HCT116 (cell line): ENCODE data around the gene DENND1A. TPM values are rescaled to one million over a fixed set of nuclear protein-coding genes. Genes with fewer than 3 reads are reported as not detected.
"Not testable (repeated sequence)": the region's sequence is repeated elsewhere in the genome, so short reads cannot be mapped to it uniquely, and the experiment has no call there.

Experiments used
- ATAC-seq: fragments of 200-7000 bp; cut with Tn5 transposase; 2 replicates; pipeline ENCODE4 v1.9.1; 2020; ENCODE audit warnings: mild to moderate bottlenecking, moderate library complexity
- BruUV-seq: library from RNA; stranded (reverse); fragments of 400-500 nt; replicated peaks from 2 replicates; lab custom pipeline; 2021; lab: Mats Ljungman, UMichigan
- CTCF ChIA-PET: fragments of 300-600 bp; sonication (Branson Sonifier 250); formaldehyde crosslinking; loops from one replicate; lab custom pipeline; 2021; ENCODE audit warnings: antibody characterized with exemption; lab: Charles Lee
- POLR2A ChIA-PET: fragments of 300-600, 350-600 bp; sonication (Branson Sonifier 250); formaldehyde crosslinking; loops from one replicate; lab custom pipeline; 2021; ENCODE audit warnings: antibody characterized with exemption; lab: Charles Lee
- RAD21 ChIA-PET, 2 experiments: fragments of 300-600 bp; sonication (Branson Sonifier 250); formaldehyde crosslinking; loops; one replicate each; lab custom pipeline; 2023; ENCODE audit warnings: low total read pairs in 2 of 2; ENCODE audit not compliant: uncharacterized antibody in 2 of 2, unreplicated experiment in 2 of 2, low non-redundant PET in 1 of 2; lab: Charles Lee
- DNase-seq: peaks from one replicate; pipeline ENCODE4 v3.0.0-alpha.2; 2010; ENCODE audit warnings: low read depth, low spot score
- H2AFZ ChIP-seq: fragments of 200-600 bp; shearing (Covaris generic), sonication (generic); 2 replicates; pipeline ENCODE4 v1.6.1; 2017; ENCODE audit warnings: low read depth, mixed run types, mixed read lengths, antibody characterized with exemption, low read length; ENCODE audit not compliant: poor library complexity, severe bottlenecking
- H3K27ac ChIP-seq: 2 replicates; pipeline ENCODE4 v1.5.1; 2012; ENCODE audit warnings: low read depth, low read length
- H3K27me3 ChIP-seq: fragments of 200-600 bp; sonication (generic); 2 replicates; pipeline ENCODE4 v1.6.1; 2016; ENCODE audit warnings: mixed run types, low read length, mixed read lengths; ENCODE audit not compliant: insufficient read depth
- H3K36me3 ChIP-seq, 2 experiments: fragments of 200-500 bp in 1 of 2; fragments of 200-600 bp in 1 of 2; sonication (Bioruptor generic) in 1 of 2; sonication (generic) in 1 of 2; 2 replicates each; pipeline versions ENCODE4 v1.5.1 to v1.6.1; 2014 to 2016; ENCODE audit warnings: low read length in 2 of 2, inconsistent platforms in 1 of 2, mixed read lengths in 1 of 2, mixed run types in 1 of 2; ENCODE audit not compliant: insufficient read depth in 2 of 2, control insufficient read depth in 1 of 2
- H3K4me1 ChIP-seq, 2 experiments: fragments of 200-600 bp in 1 of 2; sonication (generic) in 1 of 2; 2 replicates each; pipeline versions ENCODE4 v1.5.1 to v1.6.1; 2012 to 2017; ENCODE audit warnings: low read length in 2 of 2, inconsistent platforms in 1 of 2, mild to moderate bottlenecking in 1 of 2, mixed read lengths in 1 of 2, mixed run types in 1 of 2, moderate library complexity in 1 of 2; ENCODE audit not compliant: insufficient read depth in 2 of 2, control insufficient read depth in 1 of 2
- H3K4me2 ChIP-seq: fragments of 200-600 bp; sonication (generic); 2 replicates; pipeline ENCODE4 v1.6.1; 2017; ENCODE audit warnings: mixed run types, low read length, mixed read lengths
- H3K4me3 ChIP-seq, 2 experiments: fragments of 200-600 bp in 1 of 2; sonication (generic) in 1 of 2; replicated peaks in 1 of 2; 2 replicates each; pipeline ENCODE4 v1.5.1; 2011 to 2016; ENCODE audit warnings: low read length in 2 of 2, control low read depth in 1 of 2, low read depth in 1 of 2, mild to moderate bottlenecking in 1 of 2, mixed read lengths in 1 of 2, mixed run types in 1 of 2
- H3K79me2 ChIP-seq: fragments of 200-600 bp; sonication (generic); 2 replicates; pipeline ENCODE4 v1.6.1; 2017; ENCODE audit warnings: mild to moderate bottlenecking, mixed run types, low read length, moderate library complexity, mixed read lengths; ENCODE audit not compliant: insufficient read depth
- H3K9ac ChIP-seq: fragments of 200-600 bp; sonication (generic); 2 replicates; pipeline ENCODE4 v1.6.1; 2016; ENCODE audit warnings: low read length, mixed read lengths
- H3K9me2 ChIP-seq: fragments of 200-600 bp; sonication (generic), shearing (Covaris generic); 2 replicates; pipeline ENCODE4 v1.6.1; 2017; ENCODE audit warnings: mixed run types, mild to moderate bottlenecking, moderate library complexity; ENCODE audit not compliant: insufficient read depth
- H3K9me3 ChIP-seq, 2 experiments: fragments of 200-500 bp in 1 of 2; fragments of 200-600 bp in 1 of 2; sonication (Bioruptor generic) in 1 of 2; sonication (generic) in 1 of 2; 2 replicates each; pipeline ENCODE4 v1.6.1; 2014 to 2017; ENCODE audit warnings: low read length in 2 of 2, mixed read lengths in 2 of 2, inconsistent platforms in 1 of 2, low read depth in 1 of 2, mild to moderate bottlenecking in 1 of 2, mixed run types in 1 of 2, moderate library complexity in 1 of 2; ENCODE audit not compliant: control insufficient read depth in 1 of 2, insufficient read depth in 1 of 2
- H4K20me1 ChIP-seq: fragments of 200-600 bp; sonication (generic), shearing (Covaris generic); 2 replicates; pipeline ENCODE4 v1.6.1; 2017; ENCODE audit warnings: mixed run types, mild to moderate bottlenecking, moderate library complexity; ENCODE audit not compliant: insufficient read depth
- ATF3 ChIP-seq: IDR thresholded peaks from 2 replicates; pipeline ENCODE4 v1.6.1; 2012
- CBX3 ChIP-seq: IDR thresholded peaks from 2 replicates; pipeline ENCODE4 v1.6.1; 2012; ENCODE audit warnings: low read depth
- CEBPB ChIP-seq: IDR thresholded peaks from 2 replicates; pipeline ENCODE4 v1.6.1; 2012; ENCODE audit warnings: low read depth
- CTCF ChIP-seq, 3 experiments: fragments of 200-600 bp in 1 of 3; sonication (generic) in 1 of 3; IDR thresholded peaks in 2 of 3; conservative IDR thresholded peaks in 1 of 3; 2 replicates each; pipeline ENCODE4 v1.5.1; 2012 to 2017; ENCODE audit warnings: low read depth in 2 of 3, low read length in 2 of 3, antibody characterized with exemption in 1 of 3, borderline replicate concordance in 1 of 3, control low read depth in 1 of 3, mild to moderate bottlenecking in 1 of 3, mixed read lengths in 1 of 3, mixed run types in 1 of 3, moderate library complexity in 1 of 3; ENCODE audit not compliant: insufficient read depth in 1 of 3
- EGR1 ChIP-seq: IDR thresholded peaks from 2 replicates; pipeline ENCODE4 v1.6.1; 2012; ENCODE audit warnings: low read depth
- ELF1 ChIP-seq: IDR thresholded peaks from 2 replicates; pipeline ENCODE4 v1.6.1; 2012; ENCODE audit warnings: low read depth, borderline replicate concordance
- EZH2 ChIP-seq: fragments of 200-600 bp; sonication (generic); IDR thresholded peaks from 2 replicates; pipeline ENCODE4 v1.6.1; 2017; ENCODE audit warnings: antibody characterized with exemption, mixed run types
- EZH2phosphoT487 ChIP-seq: fragments of 200-600 bp; IDR thresholded peaks from 2 replicates; pipeline ENCODE4 v1.6.1; 2018; ENCODE audit warnings: antibody characterized with exemption, borderline replicate concordance
- FOSL1 ChIP-seq: IDR thresholded peaks from 2 replicates; pipeline ENCODE4 v1.6.1; 2012; ENCODE audit warnings: low read depth
- JUND ChIP-seq: IDR thresholded peaks from 2 replicates; pipeline ENCODE4 v1.6.1; 2012
- MAX ChIP-seq: IDR thresholded peaks from 2 replicates; pipeline ENCODE4 v1.6.1; 2012
- POLR2AphosphoS5 ChIP-seq: IDR thresholded peaks from 2 replicates; pipeline ENCODE4 v1.6.1; 2011; ENCODE audit warnings: mild to moderate bottlenecking, low read depth, low read length, moderate library complexity
- RAD21 ChIP-seq: IDR thresholded peaks from 2 replicates; pipeline ENCODE4 v1.6.1; 2012; ENCODE audit warnings: low read depth, mild to moderate bottlenecking
- SIN3A ChIP-seq: IDR thresholded peaks from 2 replicates; pipeline ENCODE4 v1.6.1; 2012; ENCODE audit warnings: low read depth
- SP1 ChIP-seq: IDR thresholded peaks from 2 replicates; pipeline ENCODE4 v1.6.1; 2012; ENCODE audit warnings: low read depth
- SRF ChIP-seq: IDR thresholded peaks from 2 replicates; pipeline ENCODE4 v1.6.1; 2012; ENCODE audit warnings: low read depth
- TCF7L2 ChIP-seq: IDR thresholded peaks from 2 replicates; pipeline ENCODE4 v1.7.0; 2011; ENCODE audit warnings: borderline replicate concordance, inconsistent platforms; ENCODE audit not compliant: insufficient read depth, insufficient read length; ENCODE audit errors: extremely low read depth
- intact Hi-C: fragments of 100-400 bp; cut with micrococcal nuclease; formaldehyde crosslinking; loops from 2 replicates; pipeline ENCODE4 v1.10.0; 2022
- total RNA-seq: library from RNA; stranded (reverse); gene quantifications from one replicate; pipeline ENCODE4 v1.2.1, GENCODE V29; 2021; ENCODE audit not compliant: unreplicated experiment

DENND1A gene
- total RNA-seq, 1 experiment from 2014 or later = 33.0 TPM

- TF ChIP-seq TCF7L2 (no peak), SP1 (no peak)
Observed at GRCh38 chr9:123938401-123938800, 8.5 kb upstream of the DENND1A start (continued).

DNA sequence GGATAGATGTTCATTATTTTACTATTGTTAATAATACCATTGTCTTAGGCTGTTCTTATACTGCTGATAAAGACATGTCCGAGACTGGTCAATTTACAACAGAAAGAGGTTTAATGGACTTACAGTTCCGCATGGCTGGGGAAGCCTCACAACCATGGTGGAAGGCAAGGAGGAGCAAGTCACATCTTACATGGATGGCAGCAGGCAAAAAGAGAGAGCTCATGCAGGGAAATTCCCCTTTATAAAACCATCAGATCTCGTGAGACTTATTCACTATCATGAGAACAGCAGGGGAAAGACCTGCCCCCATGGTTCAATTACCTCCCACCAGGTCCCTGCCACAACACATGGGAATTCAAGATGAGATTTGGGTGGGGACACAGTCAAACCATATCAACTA lies 6.6 kb upstream of the DENND1A start:
- DNase-seq, H3K4me2 ChIP-seq, H3K9me2 ChIP-seq, H3K79me2 ChIP-seq, H3K9me3 ChIP-seq, ATAC-seq, H3K36me3 ChIP-seq, POLR2A ChIA-PET, BruUV-seq, CTCF ChIA-PET, H3K4me3 ChIP-seq, H3K9ac ChIP-seq, H3K27me3 ChIP-seq, H3K27ac ChIP-seq, RAD21 ChIA-PET, H4K20me1 ChIP-seq, H2AFZ ChIP-seq, intact Hi-C loops: not testable (repeated sequence)
- H3K4me1 ChIP-seq = peaks cover 20 to 33% of the 10 kb centered on the region in 2 experiments

DNA sequence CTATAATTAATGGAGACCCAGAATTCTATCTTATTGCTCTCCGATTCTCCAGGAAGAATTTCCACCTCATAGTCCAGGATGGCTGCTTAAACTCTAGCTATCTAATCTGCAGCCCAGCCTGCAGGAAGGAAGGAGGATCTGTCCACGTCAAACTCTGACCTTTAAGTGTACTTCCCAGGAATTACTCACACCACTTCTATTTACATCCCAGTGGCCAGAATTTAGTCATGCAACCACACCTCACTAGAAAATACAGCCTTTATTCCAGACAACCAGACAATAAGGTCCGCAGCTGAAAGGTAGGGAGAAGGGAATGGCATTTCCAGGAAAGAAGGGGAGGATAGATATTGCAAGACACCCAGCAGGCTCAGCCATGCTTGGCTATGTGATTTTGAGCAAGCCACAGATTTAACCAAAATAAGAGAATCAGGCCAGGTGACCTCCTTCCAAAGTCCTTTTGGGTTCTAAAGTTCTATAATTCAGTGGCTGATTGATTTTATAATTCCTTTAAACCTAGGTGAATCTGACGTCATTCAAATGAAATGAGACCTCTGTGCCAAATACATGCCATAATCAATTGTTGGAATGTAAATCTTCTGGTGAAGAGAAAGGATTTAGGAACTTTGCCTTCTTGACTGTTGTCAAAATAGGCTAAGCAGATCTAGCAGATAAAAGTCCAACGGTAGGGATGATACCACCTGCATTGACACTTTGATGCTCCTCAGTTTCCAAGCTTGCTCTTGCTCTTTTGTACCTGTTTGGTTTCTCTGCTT lies 3.7 kb upstream of the DENND1A start:
- Histone ChIP-seq H3K4me2 (peak overlapping the region; percentile 74), H3K27me3 (no peaks in the 10 kb centered on the region), H3K4me1 (peaks cover 29 to 53% of the 10 kb centered on the region in 2 experiments), H3K9me3 (no peaks in the 10 kb centered on the region), H3K36me3 (no peaks in the 10 kb centered on the region), H3K9ac (peak overlapping the region; percentile 37), H4K20me1 (no peaks in the 10 kb centered on the region), H3K79me2 (peaks cover 9% of the 10 kb centered on the region), H2AFZ (peak overlapping the region; percentile 2)
- CTCF ChIA-PET = no interaction called here
- intact Hi-C loops = no loop called here
- POLR2A ChIA-PET = no interaction called here
- RAD21 ChIA-PET = no interaction called here
- TSS peak; percentile 93 for BruUV-seq
- peak; percentile 69 for ATAC-seq
- TF ChIP-seq EZH2 (no peak), ATF3 (no peak; the same call in 1 of the 2 replicates), RAD21 (peak; percentile 41; the same call in 1 of the 2 replicates), POLR2AphosphoS5 (peak; percentile 62), ELF1 (no peak), SP1 (peak; percentile 89), MAX (peak; percentile 84), CBX3 (peak; percentile 90), SRF (peak; percentile 60), CEBPB (peak; percentile 81), SIN3A (peak; percentile 86), CTCF (IDR thresholded peaks at IDR 0.05 in 2 of 3, conservative IDR thresholded peaks at IDR 0.05 in 1 of 3; ENCODE audit: borderline replicate concordance in 1 of 3, insufficient read depth in 1 of 3, low read depth in 2 of 3, low read length in 2 of 3) (peak in 2 of 3 experiments; percentile 8 to 27; a peak in 1 of 6 replicates), JUND (peak; percentile 73), EZH2phosphoT487 (no peak), FOSL1 (peak; percentile 71), EGR1 (no peak)
- TF ChIP-seq, all 23 proteins: peak for 11
- DNase-seq = peak; percentile 85
- Histone ChIP-seq H3K9me2 (no peaks in the 10 kb centered on the region), H3K27ac (peak overlapping the region; percentile 28; the same call in 1 of the 2 replicates), H3K4me3 (peak overlapping the region; percentile 0 to 44; a peak in 2 of 4 replicates)
